ENCODE results near the gene LRMDA.

GRCh38 chr10:75646218-75646915 is 214.9 kb downstream of the LRMDA start:
- TF ChIP-seq CTCF (IDR thresholded peaks at IDR 0.05) (no peak), POLR2A (IDR thresholded peaks at IDR 0.05) (no peak)
